CD4-positive, alpha-beta memory T cell (primary cell): ENCODE measurements around the gene TTC1. TPM values are rescaled to one million over a fixed set of nuclear protein-coding genes. Genes with fewer than 3 reads are reported as not detected.
"Not testable (repeated sequence)": the region's sequence is repeated elsewhere in the genome, so short reads cannot be mapped to it uniquely, and the experiment has no call there.

ENCODE experiments used
- CTCF ChIA-PET: fragments of 350-600 bp; sonication (Branson Sonifier 250); formaldehyde crosslinking; loops from one replicate; lab custom pipeline; 2021; ENCODE audit warnings: inconsistent platforms; ENCODE audit not compliant: partially characterized antibody; lab: Charles Lee
- POLR2A ChIA-PET: fragments of 350-600 bp; sonication (Branson Sonifier 250); formaldehyde crosslinking; loops from one replicate; lab custom pipeline; 2021; ENCODE audit not compliant: partially characterized antibody; lab: Charles Lee
- DNase-seq, 5 donors: peaks; one replicate each; pipeline versions ENCODE4 v3.0.0 to v3.0.0-alpha.2; 2020 to 2022; ENCODE audit warnings: mixed read lengths in 1 of 5
- H3K27ac ChIP-seq: one replicate; pipeline ENCODE4 v1.7.0; 2013; ENCODE audit warnings: low read depth, low read length
- H3K27me3 ChIP-seq: 2 replicates; pipeline ENCODE4 v1.7.0; 2013; ENCODE audit warnings: mild to moderate bottlenecking, low read length, moderate library complexity; ENCODE audit not compliant: insufficient read depth
- H3K36me3 ChIP-seq: 2 replicates; pipeline ENCODE4 v1.7.0; 2013; ENCODE audit warnings: mild to moderate bottlenecking, low read length, moderate library complexity; ENCODE audit not compliant: insufficient read depth
- H3K4me1 ChIP-seq: 2 replicates; pipeline ENCODE4 v1.7.0; 2013; ENCODE audit warnings: mild to moderate bottlenecking, low read length, moderate library complexity; ENCODE audit not compliant: insufficient read depth
- H3K4me3 ChIP-seq, 2 donors: one replicate each; pipeline ENCODE4 v1.7.0; 2013; ENCODE audit warnings: low read length in 2 of 2, mild to moderate bottlenecking in 1 of 2
- H3K9me3 ChIP-seq, 2 donors: one replicate each; pipeline ENCODE4 v1.7.0; 2013; ENCODE audit warnings: low read length in 2 of 2, control low read depth in 1 of 2; ENCODE audit not compliant: control insufficient read depth in 1 of 2
- H3K27ac Mint-ChIP-seq, 7 donors: one replicate each; pipeline ENCODE4 v1.8.0; 2020 to 2021; ENCODE audit warnings: mixed read lengths in 7 of 7, mild to moderate bottlenecking in 6 of 7, inconsistent platforms in 3 of 7, moderate library complexity in 3 of 7
- H3K27me3 Mint-ChIP-seq, 2 donors: one replicate each; pipeline ENCODE4 v1.8.0; 2020 to 2021; ENCODE audit warnings: mixed read lengths in 2 of 2
- H3K36me3 Mint-ChIP-seq, 2 donors: one replicate each; pipeline ENCODE4 v1.8.0; 2020 to 2021; ENCODE audit warnings: mixed read lengths in 2 of 2, inconsistent platforms in 1 of 2, mild to moderate bottlenecking in 1 of 2
- H3K4me1 Mint-ChIP-seq, 4 donors: one replicate each; pipeline ENCODE4 v1.8.0; 2020 to 2021; ENCODE audit warnings: mixed read lengths in 4 of 4, mild to moderate bottlenecking in 1 of 4
- H3K4me3 Mint-ChIP-seq, 8 donors: one replicate each; pipeline ENCODE4 v1.8.0; 2020 to 2021; ENCODE audit warnings: mixed read lengths in 8 of 8, mild to moderate bottlenecking in 7 of 8, moderate library complexity in 6 of 8, inconsistent platforms in 3 of 8
- H3K9me3 Mint-ChIP-seq, 8 donors: one replicate each; pipeline ENCODE4 v1.8.0; 2020 to 2021; ENCODE audit warnings: mixed read lengths in 8 of 8, mild to moderate bottlenecking in 5 of 8, inconsistent platforms in 3 of 8, moderate library complexity in 1 of 8
- intact Hi-C: fragments of 100-400 bp; cut with micrococcal nuclease; formaldehyde crosslinking; loops from one replicate; pipeline ENCODE4 v1.15.1; 2023
- polyA plus RNA-seq, 2 donors: library from polyadenylated mRNA; unstranded; fragments of 300-500 nt; fragmentation: Illumina TruSeq; gene quantifications; one replicate each; pipeline ENCODE4 v1.2.3, GENCODE V29; 2021
- total RNA-seq, 2 experiments: library from RNA; stranded (reverse); gene quantifications; one replicate each; pipeline ENCODE4 v1.2.3, GENCODE V29; 2021

TTC1 gene
- total and polyA plus RNA-seq, 4 experiments from 2014 or later = 47.5 to 147 (median 71.7) TPM

GRCh38 chr5:159995907-159996306, 13.0 kb upstream of the TTC1 start:
- Histone ChIP-seq H3K4me1 (no peaks in the 10 kb centered on the region), H3K36me3 (no peaks in the 10 kb centered on the region), H3K27ac (no peak overlapping the region), H3K9me3 (peaks cover 0 to 4% of the 10 kb centered on the region in 2 donors), H3K27me3 (peaks cover 2% of the 10 kb centered on the region), H3K4me3 (no peak overlapping the region)
- no peak overlapping the region for H3K27ac Mint-ChIP-seq
- H3K36me3 Mint-ChIP-seq = peaks cover 0 to 6% of the 10 kb centered on the region in 2 donors
- intact Hi-C loops = no loop called here
- H3K4me1 Mint-ChIP-seq = no peaks in the 10 kb centered on the region
- peaks cover 16 to 22% of the 10 kb centered on the region in 2 donors for H3K27me3 Mint-ChIP-seq
- peaks cover 0 to 18% (median 12%) of the 10 kb centered on the region in 8 donors for H3K9me3 Mint-ChIP-seq
- H3K4me3 Mint-ChIP-seq = no peak overlapping the region
- no peak for DNase-seq
- CTCF ChIA-PET = interaction anchor here (3.3 kb wide), 1 partner anchor 9 kb away, joined by 20 read pairs; no protein-coding TSS in a partner anchor
- POLR2A ChIA-PET = no interaction called here

DNA sequence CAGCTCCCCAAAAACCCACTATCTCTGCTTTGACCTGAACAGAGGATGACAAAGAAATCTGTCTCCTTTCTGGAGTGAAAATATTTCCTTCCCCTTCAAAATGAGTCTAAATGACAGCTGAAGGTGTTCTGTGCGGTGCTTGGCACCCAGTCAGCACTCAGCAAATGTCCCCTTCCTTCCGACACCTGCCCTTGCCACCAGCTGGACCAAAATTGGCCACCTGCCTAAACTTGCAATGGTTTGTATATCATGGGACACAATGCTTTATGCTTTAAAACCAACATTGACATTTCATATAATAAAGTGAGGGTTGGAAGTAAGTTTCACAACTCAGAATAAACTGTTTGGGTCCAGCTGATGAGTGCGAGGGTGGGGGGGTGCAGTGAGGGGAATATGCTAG, 7.5 kb upstream of the TTC1 start:
- Histone ChIP-seq H3K9me3 (no peaks in the 10 kb centered on the region), H3K4me3 (no peak overlapping the region), H3K36me3 (no peaks in the 10 kb centered on the region), H3K27ac (no peak overlapping the region), H3K4me1 (no peaks in the 10 kb centered on the region), H3K27me3 (peaks cover 11% of the 10 kb centered on the region)
- Mint-ChIP-seq H3K4me1 (no peaks in the 10 kb centered on the region), H3K27ac (no peak overlapping the region), H3K36me3 (no peaks in the 10 kb centered on the region), H3K4me3 (no peak overlapping the region), H3K27me3 (peaks cover 7 to 9% of the 10 kb centered on the region in 2 donors), H3K9me3 (no peaks in the 10 kb centered on the region)
- intact Hi-C loops = loop anchor here (10.0 kb wide), 1 partner anchor 737 kb away; the partner anchor contains the start of gene UBLCP1
- POLR2A ChIA-PET = no interaction called here
- no peak for DNase-seq
- CTCF ChIA-PET = interaction anchor here (1.3 kb wide), 1 partner anchor 14 kb away, joined by 8 read pairs; no protein-coding TSS in a partner anchor

DNA sequence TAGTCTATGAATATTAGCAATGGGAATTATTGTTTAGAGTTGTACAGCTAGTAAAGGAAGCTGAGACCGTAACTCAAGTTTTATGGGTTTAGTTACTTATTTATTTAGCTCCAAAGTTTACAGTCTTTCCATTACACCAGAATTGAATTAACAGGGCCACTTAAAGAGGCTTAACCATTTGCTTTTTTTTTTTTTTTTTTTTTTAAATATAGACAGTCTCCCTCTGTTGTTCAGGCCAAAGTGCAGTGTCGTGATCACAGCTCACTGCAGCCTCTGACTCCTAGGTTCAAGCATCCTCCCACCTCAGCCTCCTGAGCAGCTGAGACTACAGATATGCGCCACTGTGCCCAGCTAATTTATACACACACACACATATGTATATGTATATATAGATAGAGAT, 1.4 kb upstream of the TTC1 start:
- Mint-ChIP-seq H3K9me3 (peaks cover 0 to 2% (median 0%) of the 10 kb centered on the region in 8 donors), H3K4me3 (no peak overlapping the region), H3K36me3 (peaks cover 7 to 26% of the 10 kb centered on the region in 2 donors), H3K27ac (peak overlapping the region in 3 of 7 donors; percentile 35 to 90 (median 66)), H3K27me3 (no peaks in the 10 kb centered on the region), H3K4me1 (peaks cover 22 to 35% (median 29%) of the 10 kb centered on the region in 4 donors)
- Histone ChIP-seq H3K4me1 (peaks cover 30% of the 10 kb centered on the region), H3K9me3 (no peaks in the 10 kb centered on the region), H3K27me3 (peaks cover 3% of the 10 kb centered on the region), H3K36me3 (peaks cover 11% of the 10 kb centered on the region), H3K27ac (no peak overlapping the region), H3K4me3 (no peak overlapping the region)
- intact Hi-C loops = loop anchor here (10.0 kb wide), 1 partner anchor 743 kb away; the partner anchor contains the start of gene UBLCP1
- POLR2A ChIA-PET = no interaction called here
- no peak for DNase-seq
- CTCF ChIA-PET = interaction anchor here (1.4 to 3.5 kb wide), 4 partner anchors 9 to 20 kb away, joined by 3 to 18 read pairs (median 8); no protein-coding TSS in a partner anchor

DNA sequence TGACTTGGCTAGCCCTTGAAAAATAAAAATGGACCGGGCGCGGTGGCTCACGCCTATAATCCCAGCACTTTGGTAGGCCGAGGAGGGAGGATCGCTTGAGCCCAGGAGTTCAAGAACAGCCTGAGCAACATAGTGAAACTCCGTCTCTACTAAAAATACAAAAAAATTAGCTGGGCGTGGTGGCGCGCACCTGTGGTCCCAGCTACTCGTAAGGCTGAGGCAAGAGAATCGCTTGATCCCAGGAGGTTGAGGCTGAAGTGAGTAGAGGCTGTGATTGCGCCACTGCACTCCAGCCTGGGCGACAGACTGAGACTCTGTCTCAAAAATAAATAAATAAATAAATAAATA, 436 bp upstream of the TTC1 start:
- intact Hi-C loops = loop anchor here (10.0 kb wide), 1 partner anchor 744 kb away; the partner anchor contains the start of gene UBLCP1
- POLR2A ChIA-PET = interaction anchor here (1.1 to 2.0 kb wide), 8 partner anchors 13 to 852 kb away, joined by 3 to 21 read pairs (median 6); partner anchors contain the start of genes PWWP2A, SLU7 and UBLCP1
- H3K9me3 Mint-ChIP-seq, H3K9me3 ChIP-seq, H3K27me3 ChIP-seq, DNase-seq, H3K27me3 Mint-ChIP-seq, H3K4me3 ChIP-seq, H3K27ac ChIP-seq: not testable (repeated sequence)
- CTCF ChIA-PET = interaction anchor here (0.8 to 4.3 kb wide), 5 partner anchors 10 to 337 kb away, joined by 3 to 48 read pairs (median 5); no protein-coding TSS in a partner anchor
- Mint-ChIP-seq H3K36me3 (peaks cover 7 to 32% of the 10 kb centered on the region in 2 donors), H3K27ac (peak overlapping the region in 6 of 7 donors; percentile 26 to 99 (median 89)), H3K4me1 (peaks cover 24 to 35% (median 29%) of the 10 kb centered on the region in 4 donors), H3K4me3 (peak overlapping the region in 3 of 8 donors; percentile 2 to 61 (median 41))
- peaks cover 30% of the 10 kb centered on the region for H3K4me1 ChIP-seq
- peaks cover 13% of the 10 kb centered on the region for H3K36me3 ChIP-seq

- no peaks in the 10 kb centered on the region for H3K27me3 ChIP-seq
- intact Hi-C loops = loop anchor here (1.0 to 10.0 kb wide), 5 partner anchors 12 to 745 kb away; partner anchors contain the start of genes PWWP2A, SLU7 and UBLCP1
- H3K4me1 Mint-ChIP-seq = peaks cover 24 to 35% (median 29%) of the 10 kb centered on the region in 4 donors
- peaks cover 30% of the 10 kb centered on the region for H3K4me1 ChIP-seq
- peaks cover 7 to 34% of the 10 kb centered on the region in 2 donors for H3K36me3 Mint-ChIP-seq
- H3K27me3 Mint-ChIP-seq = no peaks in the 10 kb centered on the region
- H3K36me3 ChIP-seq = peaks cover 13% of the 10 kb centered on the region
- H3K27ac Mint-ChIP-seq = peak overlapping the region; percentile 84 to 99 (median 97)
- ChIA-PET CTCF (interaction anchor here (0.9 to 4.3 kb wide), 5 partner anchors 9 to 109 kb away, joined by 3 to 48 read pairs (median 3); no protein-coding TSS in a partner anchor), POLR2A (interaction anchor here (1.1 to 2.0 kb wide), 9 partner anchors 12 to 853 kb away, joined by 3 to 21 read pairs (median 6); partner anchors contain the start of genes PWWP2A, SLU7 and UBLCP1)
- H3K27ac ChIP-seq = peak overlapping the region; percentile 76
- H3K9me3 ChIP-seq = no peaks in the 10 kb centered on the region
- peak overlapping the region; percentile 94 to 100 (median 96) for H3K4me3 Mint-ChIP-seq
- peak overlapping the region; percentile 85 to 96 for H3K4me3 ChIP-seq
- DNase-seq = no peak
- H3K9me3 Mint-ChIP-seq = peaks cover 0 to 2% (median 0%) of the 10 kb centered on the region in 8 donors
These were observed 651 bp downstream of the TTC1 start for GRCh38 chr5:160009591-160009989.

- H3K4me3 Mint-ChIP-seq = peak overlapping the region in 2 of 8 donors; percentile 49 to 76
- Histone ChIP-seq H3K36me3 (peaks cover 18% of the 10 kb centered on the region), H3K4me1 (peaks cover 30% of the 10 kb centered on the region), H3K27ac (no peak overlapping the region), H3K9me3 (no peaks in the 10 kb centered on the region), H3K4me3 (no peak overlapping the region), H3K27me3 (no peaks in the 10 kb centered on the region)
- peak overlapping the region in 5 of 7 donors; percentile 36 to 70 (median 53) for H3K27ac Mint-ChIP-seq
- H3K36me3 Mint-ChIP-seq = peaks cover 16 to 47% of the 10 kb centered on the region in 2 donors
- peaks cover 25 to 42% (median 30%) of the 10 kb centered on the region in 4 donors for H3K4me1 Mint-ChIP-seq
- peaks cover 0 to 2% (median 0%) of the 10 kb centered on the region in 8 donors for H3K9me3 Mint-ChIP-seq
- H3K27me3 Mint-ChIP-seq = no peaks in the 10 kb centered on the region
- ChIA-PET CTCF (interaction anchor here (0.9 to 4.3 kb wide), 4 partner anchors 11 to 24 kb away, joined by 3 to 48 read pairs (median 4); no protein-coding TSS in a partner anchor), POLR2A (no interaction called here)
- no peak for DNase-seq
- intact Hi-C loops = no loop called here
These were observed 2.5 kb downstream of the TTC1 start for GRCh38 chr5:160011471-160011870.

DNA sequence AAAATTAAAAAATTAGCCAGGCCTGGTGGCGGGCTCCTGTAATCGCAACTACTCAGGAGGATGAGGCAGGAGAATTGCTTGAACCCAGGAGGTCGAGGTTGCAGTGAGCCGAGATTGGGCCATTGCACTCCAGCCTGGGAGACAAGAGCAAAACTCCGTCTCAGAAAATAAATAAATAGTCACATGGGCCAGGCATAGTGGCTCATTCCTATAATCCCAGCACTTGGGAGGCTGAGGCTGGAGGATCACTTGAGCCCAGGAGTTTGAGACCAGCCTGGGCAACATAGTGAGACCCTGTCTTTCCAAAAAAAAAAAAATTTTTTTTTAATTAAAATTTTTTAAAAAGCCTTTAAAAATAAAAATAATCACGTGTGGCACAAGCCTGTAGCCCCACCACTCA, 5.3 kb downstream of the TTC1 start:
- H3K27me3 Mint-ChIP-seq, DNase-seq, CTCF ChIA-PET, H3K27ac ChIP-seq, H3K27me3 ChIP-seq, POLR2A ChIA-PET, H3K9me3 Mint-ChIP-seq, H3K4me3 ChIP-seq, H3K27ac Mint-ChIP-seq, H3K4me3 Mint-ChIP-seq, intact Hi-C loops, H3K9me3 ChIP-seq: not testable (repeated sequence)
- Histone ChIP-seq H3K36me3 (peaks cover 23% of the 10 kb centered on the region), H3K4me1 (peaks cover 26% of the 10 kb centered on the region)
- peaks cover 23 to 43% (median 28%) of the 10 kb centered on the region in 4 donors for H3K4me1 Mint-ChIP-seq
- peaks cover 19 to 61% of the 10 kb centered on the region in 2 donors for H3K36me3 Mint-ChIP-seq
